ENCODE results near the gene RIPOR1.
"Not testable (repeated sequence)": the region's sequence is repeated elsewhere in the genome, so short reads cannot be mapped to it uniquely, and the experiment has no call there.

Gene RIPOR1

GRCh38 chr16:67529582-67530012 lies 968 bp downstream of the RIPOR1 start:
- Histone ChIP-seq H3K4me3 (ENCODE audit: low read depth in 1 of 2, low read length in 1 of 2) (peak overlapping the region; percentile 87 to 96), H3K4me1 (ENCODE audit: control insufficient read depth in 1 of 2, insufficient read depth in 1 of 2, low read depth in 1 of 2, low read length in 1 of 2) (peaks cover 43 to 59% of the 10 kb centered on the region in 2 experiments), H3K27ac (peak overlapping the region; percentile 94), H3K27me3 (no peaks in the 10 kb centered on the region), H3K9me3 (no peaks in the 10 kb centered on the region), H3K36me3 (no peaks in the 10 kb centered on the region)
- TF ChIP-seq, protein P1, sequence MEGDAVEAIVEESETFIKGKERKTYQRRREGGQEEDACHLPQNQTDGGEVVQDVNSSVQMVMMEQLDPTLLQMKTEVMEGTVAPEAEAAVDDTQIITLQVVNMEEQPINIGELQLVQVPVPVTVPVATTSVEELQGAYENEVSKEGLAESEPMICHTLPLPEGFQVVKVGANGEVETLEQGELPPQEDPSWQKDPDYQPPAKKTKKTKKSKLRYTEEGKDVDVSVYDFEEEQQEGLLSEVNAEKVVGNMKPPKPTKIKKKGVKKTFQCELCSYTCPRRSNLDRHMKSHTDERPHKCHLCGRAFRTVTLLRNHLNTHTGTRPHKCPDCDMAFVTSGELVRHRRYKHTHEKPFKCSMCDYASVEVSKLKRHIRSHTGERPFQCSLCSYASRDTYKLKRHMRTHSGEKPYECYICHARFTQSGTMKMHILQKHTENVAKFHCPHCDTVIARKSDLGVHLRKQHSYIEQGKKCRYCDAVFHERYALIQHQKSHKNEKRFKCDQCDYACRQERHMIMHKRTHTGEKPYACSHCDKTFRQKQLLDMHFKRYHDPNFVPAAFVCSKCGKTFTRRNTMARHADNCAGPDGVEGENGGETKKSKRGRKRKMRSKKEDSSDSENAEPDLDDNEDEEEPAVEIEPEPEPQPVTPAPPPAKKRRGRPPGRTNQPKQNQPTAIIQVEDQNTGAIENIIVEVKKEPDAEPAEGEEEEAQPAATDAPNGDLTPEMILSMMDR (IDR thresholded peaks at IDR 0.05) = no peak

GRCh38 chr16:67530013-67530939 lies 1.6 kb downstream of the RIPOR1 start:
- no peaks in the 10 kb centered on the region for H3K36me3 ChIP-seq
- peaks cover 43 to 59% of the 10 kb centered on the region in 2 experiments for H3K4me1 ChIP-seq (ENCODE audit: control insufficient read depth in 1 of 2, insufficient read depth in 1 of 2, low read depth in 1 of 2, low read length in 1 of 2)
- TF ChIP-seq, protein P1 (IDR thresholded peaks at IDR 0.05) = no peak
- H3K27me3 ChIP-seq = no peaks in the 10 kb centered on the region
- no peaks in the 10 kb centered on the region for H3K9me3 ChIP-seq
- peak overlapping the region; percentile 94 for H3K27ac ChIP-seq
- H3K4me3 ChIP-seq (ENCODE audit: low read depth in 1 of 2, low read length in 1 of 2) = peak overlapping the region; percentile 87 to 96

- Histone ChIP-seq H3K27me3 (peaks cover under 1% of the 10 kb centered on the region), H3K27ac (peak overlapping the region; percentile 94), H3K9me3 (no peaks in the 10 kb centered on the region), H3K4me1 (ENCODE audit: control insufficient read depth in 1 of 2, insufficient read depth in 1 of 2, low read depth in 1 of 2, low read length in 1 of 2) (peaks cover 43 to 59% of the 10 kb centered on the region in 2 experiments), H3K36me3 (no peaks in the 10 kb centered on the region), H3K4me3 (ENCODE audit: low read depth in 1 of 2, low read length in 1 of 2) (peak overlapping the region; percentile 87 to 96)
- TF ChIP-seq, protein P1 (IDR thresholded peaks at IDR 0.05) = peak; percentile 26
These were observed 2.6 kb downstream of the RIPOR1 start for GRCh38 chr16:67531247-67531646.

- Histone ChIP-seq H3K36me3 (no peaks in the 10 kb centered on the region), H3K4me1 (ENCODE audit: control insufficient read depth in 1 of 2, insufficient read depth in 1 of 2, low read depth in 1 of 2, low read length in 1 of 2) (peaks cover 60 to 69% of the 10 kb centered on the region in 2 experiments), H3K27me3 (peaks cover 19% of the 10 kb centered on the region), H3K4me3 (ENCODE audit: low read depth in 1 of 2, low read length in 1 of 2) (no peak overlapping the region), H3K27ac (no peak overlapping the region), H3K9me3 (no peaks in the 10 kb centered on the region)
- TF ChIP-seq, protein P1 (IDR thresholded peaks at IDR 0.05) = no peak
These were observed 4.5 kb downstream of the RIPOR1 start for GRCh38 chr16:67533024-67533560.

GRCh38 chr16:67533987-67534386 lies 5.4 kb downstream of the RIPOR1 start:
- H3K36me3 ChIP-seq; H3K4me3 ChIP-seq (ENCODE audit: low read depth in 1 of 2, low read length in 1 of 2); H3K9me3 ChIP-seq; H3K27ac ChIP-seq: not testable (repeated sequence)
- Histone ChIP-seq H3K27me3 (peaks cover 28% of the 10 kb centered on the region), H3K4me1 (ENCODE audit: control insufficient read depth in 1 of 2, insufficient read depth in 1 of 2, low read depth in 1 of 2, low read length in 1 of 2) (peaks cover 64 to 73% of the 10 kb centered on the region in 2 experiments)

GRCh38 chr16:67534431-67534830 lies 5.8 kb downstream of the RIPOR1 start:
- H3K27me3 ChIP-seq = peaks cover 32% of the 10 kb centered on the region

More at GRCh38 chr16:67534431-67534830, 5.8 kb downstream of the RIPOR1 start:
- no peak overlapping the region for H3K27ac ChIP-seq
- peaks cover 9% of the 10 kb centered on the region for H3K36me3 ChIP-seq
- peaks cover 63 to 73% of the 10 kb centered on the region in 2 experiments for H3K4me1 ChIP-seq (ENCODE audit: control insufficient read depth in 1 of 2, insufficient read depth in 1 of 2, low read depth in 1 of 2, low read length in 1 of 2)
- no peak overlapping the region for H3K4me3 ChIP-seq (ENCODE audit: low read depth in 1 of 2, low read length in 1 of 2)
- TF ChIP-seq, protein P1 (IDR thresholded peaks at IDR 0.05) = no peak
- H3K9me3 ChIP-seq = no peaks in the 10 kb centered on the region
